WTC11 (cell line): ENCODE measurements around the gene FMNL1.

Source experiments
- FOXJ3 ChIP-seq: sonication (generic); formaldehyde crosslinking; IDR thresholded peaks from 2 replicates; pipeline ENCODE4 v1.9.0; 2021; ENCODE audit warnings: missing genetic modification reagents, mild to moderate bottlenecking, borderline replicate concordance
- HMGA2 ChIP-seq: fragments of 250-450 bp; sonication (Bioruptor Pico); IDR thresholded peaks from 2 replicates; pipeline ENCODE4 v1.4.0; 2021; ENCODE audit warnings: mild to moderate bottlenecking, moderate library complexity
- SMAD3 ChIP-seq: sonication (generic); formaldehyde crosslinking; IDR thresholded peaks from 2 replicates; pipeline ENCODE4 v1.8.0; 2022; ENCODE audit warnings: missing genetic modification reagents, mild to moderate bottlenecking, borderline replicate concordance
- ZNF317 ChIP-seq: sonication (generic); formaldehyde crosslinking; IDR thresholded peaks from 2 replicates; pipeline ENCODE4 v1.8.1; 2023; ENCODE audit warnings: low read depth, mild to moderate bottlenecking, moderate library complexity, missing genetic modification reagents, borderline replicate concordance
- TF ChIP-seq, protein P1 (sequence below): sonication (generic); formaldehyde crosslinking; IDR thresholded peaks from 2 replicates; pipeline ENCODE4 v1.8.1; 2023; ENCODE audit warnings: mild to moderate bottlenecking, missing genetic modification reagents, borderline replicate concordance
- TF ChIP-seq, protein P2 (sequence below): fragments of 200-600 bp; IDR thresholded peaks from 2 replicates; pipeline ENCODE4 v1.8.0; 2022; ENCODE audit warnings: antibody characterized with exemption
- TF ChIP-seq, protein P3 (sequence below): fragments of 250-450 bp; sonication (Bioruptor Pico); IDR thresholded peaks from 2 replicates; pipeline ENCODE4 v1.9.0; 2021; ENCODE audit warnings: mild to moderate bottlenecking
- TF ChIP-seq, protein P4 (sequence below): sonication (generic); formaldehyde crosslinking; IDR thresholded peaks from 2 replicates; pipeline ENCODE4 v1.8.1; 2023; ENCODE audit warnings: mild to moderate bottlenecking, moderate library complexity, missing genetic modification reagents
- TF ChIP-seq, protein P5 (sequence below): sonication (generic); formaldehyde crosslinking; IDR thresholded peaks from 2 replicates; pipeline ENCODE4 v1.8.1; 2022; ENCODE audit warnings: mild to moderate bottlenecking, moderate library complexity, missing genetic modification reagents

DNA sequence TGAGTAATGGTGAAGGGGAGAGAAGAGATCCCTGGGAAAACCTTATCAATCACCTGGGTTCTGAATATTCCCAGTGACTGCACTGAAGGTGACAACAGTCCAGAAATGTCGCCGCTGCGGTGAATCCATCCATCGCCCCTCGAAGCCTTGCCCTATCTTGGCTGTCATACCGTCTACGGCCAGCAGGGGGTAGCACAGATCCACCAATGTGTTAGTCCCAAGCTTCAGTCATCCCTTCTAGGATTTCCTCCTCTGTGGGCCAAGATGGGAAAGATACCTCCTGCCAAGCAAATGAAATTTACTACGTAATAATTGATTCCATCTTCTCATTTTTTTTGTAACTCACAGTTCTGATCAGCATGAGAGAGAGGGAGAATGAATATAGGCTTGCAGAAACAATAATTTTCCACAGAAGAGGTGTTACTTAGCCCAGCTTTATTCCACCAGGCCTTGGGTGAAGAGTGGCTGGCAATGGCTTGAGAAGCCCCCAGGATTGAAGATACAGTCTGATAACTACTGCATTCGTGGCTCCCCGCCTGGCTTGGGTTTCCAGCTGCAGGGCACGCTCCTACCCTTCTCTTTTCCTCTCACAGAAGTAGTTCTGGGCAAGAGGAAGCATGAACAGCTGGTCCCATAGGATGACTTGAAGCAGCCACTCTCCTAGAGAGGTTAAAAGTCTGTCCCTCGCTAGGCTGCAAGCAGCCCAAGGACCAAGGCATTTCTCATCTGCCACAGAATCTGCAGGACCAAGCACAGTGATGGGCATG, 2.6 kb upstream of the FMNL1 start:
- TF ChIP-seq, protein P1, sequence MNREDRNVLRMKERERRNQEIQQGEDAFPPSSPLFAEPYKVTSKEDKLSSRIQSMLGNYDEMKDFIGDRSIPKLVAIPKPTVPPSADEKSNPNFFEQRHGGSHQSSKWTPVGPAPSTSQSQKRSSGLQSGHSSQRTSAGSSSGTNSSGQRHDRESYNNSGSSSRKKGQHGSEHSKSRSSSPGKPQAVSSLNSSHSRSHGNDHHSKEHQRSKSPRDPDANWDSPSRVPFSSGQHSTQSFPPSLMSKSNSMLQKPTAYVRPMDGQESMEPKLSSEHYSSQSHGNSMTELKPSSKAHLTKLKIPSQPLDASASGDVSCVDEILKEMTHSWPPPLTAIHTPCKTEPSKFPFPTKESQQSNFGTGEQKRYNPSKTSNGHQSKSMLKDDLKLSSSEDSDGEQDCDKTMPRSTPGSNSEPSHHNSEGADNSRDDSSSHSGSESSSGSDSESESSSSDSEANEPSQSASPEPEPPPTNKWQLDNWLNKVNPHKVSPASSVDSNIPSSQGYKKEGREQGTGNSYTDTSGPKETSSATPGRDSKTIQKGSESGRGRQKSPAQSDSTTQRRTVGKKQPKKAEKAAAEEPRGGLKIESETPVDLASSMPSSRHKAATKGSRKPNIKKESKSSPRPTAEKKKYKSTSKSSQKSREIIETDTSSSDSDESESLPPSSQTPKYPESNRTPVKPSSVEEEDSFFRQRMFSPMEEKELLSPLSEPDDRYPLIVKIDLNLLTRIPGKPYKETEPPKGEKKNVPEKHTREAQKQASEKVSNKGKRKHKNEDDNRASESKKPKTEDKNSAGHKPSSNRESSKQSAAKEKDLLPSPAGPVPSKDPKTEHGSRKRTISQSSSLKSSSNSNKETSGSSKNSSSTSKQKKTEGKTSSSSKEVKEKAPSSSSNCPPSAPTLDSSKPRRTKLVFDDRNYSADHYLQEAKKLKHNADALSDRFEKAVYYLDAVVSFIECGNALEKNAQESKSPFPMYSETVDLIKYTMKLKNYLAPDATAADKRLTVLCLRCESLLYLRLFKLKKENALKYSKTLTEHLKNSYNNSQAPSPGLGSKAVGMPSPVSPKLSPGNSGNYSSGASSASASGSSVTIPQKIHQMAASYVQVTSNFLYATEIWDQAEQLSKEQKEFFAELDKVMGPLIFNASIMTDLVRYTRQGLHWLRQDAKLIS (CRISPR knock-in tag): no peak
- TF ChIP-seq, protein P2, sequence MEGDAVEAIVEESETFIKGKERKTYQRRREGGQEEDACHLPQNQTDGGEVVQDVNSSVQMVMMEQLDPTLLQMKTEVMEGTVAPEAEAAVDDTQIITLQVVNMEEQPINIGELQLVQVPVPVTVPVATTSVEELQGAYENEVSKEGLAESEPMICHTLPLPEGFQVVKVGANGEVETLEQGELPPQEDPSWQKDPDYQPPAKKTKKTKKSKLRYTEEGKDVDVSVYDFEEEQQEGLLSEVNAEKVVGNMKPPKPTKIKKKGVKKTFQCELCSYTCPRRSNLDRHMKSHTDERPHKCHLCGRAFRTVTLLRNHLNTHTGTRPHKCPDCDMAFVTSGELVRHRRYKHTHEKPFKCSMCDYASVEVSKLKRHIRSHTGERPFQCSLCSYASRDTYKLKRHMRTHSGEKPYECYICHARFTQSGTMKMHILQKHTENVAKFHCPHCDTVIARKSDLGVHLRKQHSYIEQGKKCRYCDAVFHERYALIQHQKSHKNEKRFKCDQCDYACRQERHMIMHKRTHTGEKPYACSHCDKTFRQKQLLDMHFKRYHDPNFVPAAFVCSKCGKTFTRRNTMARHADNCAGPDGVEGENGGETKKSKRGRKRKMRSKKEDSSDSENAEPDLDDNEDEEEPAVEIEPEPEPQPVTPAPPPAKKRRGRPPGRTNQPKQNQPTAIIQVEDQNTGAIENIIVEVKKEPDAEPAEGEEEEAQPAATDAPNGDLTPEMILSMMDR: peak; percentile 98
- TF ChIP-seq HMGA2 (CRISPR knock-in tag) (no peak), ZNF317 (CRISPR knock-in tag) (no peak), FOXJ3 (no peak), SMAD3 (CRISPR knock-in tag) (no peak)
- TF ChIP-seq, protein P3, sequence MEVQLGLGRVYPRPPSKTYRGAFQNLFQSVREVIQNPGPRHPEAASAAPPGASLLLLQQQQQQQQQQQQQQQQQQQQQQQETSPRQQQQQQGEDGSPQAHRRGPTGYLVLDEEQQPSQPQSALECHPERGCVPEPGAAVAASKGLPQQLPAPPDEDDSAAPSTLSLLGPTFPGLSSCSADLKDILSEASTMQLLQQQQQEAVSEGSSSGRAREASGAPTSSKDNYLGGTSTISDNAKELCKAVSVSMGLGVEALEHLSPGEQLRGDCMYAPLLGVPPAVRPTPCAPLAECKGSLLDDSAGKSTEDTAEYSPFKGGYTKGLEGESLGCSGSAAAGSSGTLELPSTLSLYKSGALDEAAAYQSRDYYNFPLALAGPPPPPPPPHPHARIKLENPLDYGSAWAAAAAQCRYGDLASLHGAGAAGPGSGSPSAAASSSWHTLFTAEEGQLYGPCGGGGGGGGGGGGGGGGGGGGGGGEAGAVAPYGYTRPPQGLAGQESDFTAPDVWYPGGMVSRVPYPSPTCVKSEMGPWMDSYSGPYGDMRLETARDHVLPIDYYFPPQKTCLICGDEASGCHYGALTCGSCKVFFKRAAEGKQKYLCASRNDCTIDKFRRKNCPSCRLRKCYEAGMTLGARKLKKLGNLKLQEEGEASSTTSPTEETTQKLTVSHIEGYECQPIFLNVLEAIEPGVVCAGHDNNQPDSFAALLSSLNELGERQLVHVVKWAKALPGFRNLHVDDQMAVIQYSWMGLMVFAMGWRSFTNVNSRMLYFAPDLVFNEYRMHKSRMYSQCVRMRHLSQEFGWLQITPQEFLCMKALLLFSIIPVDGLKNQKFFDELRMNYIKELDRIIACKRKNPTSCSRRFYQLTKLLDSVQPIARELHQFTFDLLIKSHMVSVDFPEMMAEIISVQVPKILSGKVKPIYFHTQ (CRISPR knock-in tag): no peak
- TF ChIP-seq, protein P4, sequence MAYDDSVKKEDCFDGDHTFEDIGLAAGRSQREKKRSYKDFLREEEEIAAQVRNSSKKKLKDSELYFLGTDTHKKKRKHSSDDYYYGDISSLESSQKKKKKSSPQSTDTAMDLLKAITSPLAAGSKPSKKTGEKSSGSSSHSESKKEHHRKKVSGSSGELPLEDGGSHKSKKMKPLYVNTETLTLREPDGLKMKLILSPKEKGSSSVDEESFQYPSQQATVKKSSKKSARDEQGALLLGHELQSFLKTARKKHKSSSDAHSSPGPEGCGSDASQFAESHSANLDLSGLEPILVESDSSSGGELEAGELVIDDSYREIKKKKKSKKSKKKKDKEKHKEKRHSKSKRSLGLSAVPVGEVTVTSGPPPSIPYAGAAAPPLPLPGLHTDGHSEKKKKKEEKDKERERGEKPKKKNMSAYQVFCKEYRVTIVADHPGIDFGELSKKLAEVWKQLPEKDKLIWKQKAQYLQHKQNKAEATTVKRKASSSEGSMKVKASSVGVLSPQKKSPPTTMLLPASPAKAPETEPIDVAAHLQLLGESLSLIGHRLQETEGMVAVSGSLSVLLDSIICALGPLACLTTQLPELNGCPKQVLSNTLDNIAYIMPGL (CRISPR knock-in tag): no peak
- TF ChIP-seq, protein P5, sequence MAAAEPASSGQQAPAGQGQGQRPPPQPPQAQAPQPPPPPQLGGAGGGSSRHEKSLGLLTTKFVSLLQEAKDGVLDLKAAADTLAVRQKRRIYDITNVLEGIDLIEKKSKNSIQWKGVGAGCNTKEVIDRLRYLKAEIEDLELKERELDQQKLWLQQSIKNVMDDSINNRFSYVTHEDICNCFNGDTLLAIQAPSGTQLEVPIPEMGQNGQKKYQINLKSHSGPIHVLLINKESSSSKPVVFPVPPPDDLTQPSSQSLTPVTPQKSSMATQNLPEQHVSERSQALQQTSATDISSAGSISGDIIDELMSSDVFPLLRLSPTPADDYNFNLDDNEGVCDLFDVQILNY (CRISPR knock-in tag): no peak
